ENCODE measurements around the gene RGS9. TPM values are rescaled to one million over a fixed set of nuclear protein-coding genes. Genes with fewer than 3 reads are reported as not detected.
A peak's percentile ranks its signal among the peaks of the same experiment; 100 is the strongest.

RGS9 gene
- total RNA-seq, 1 donor from 2014 or later: 6.5 TPM

- Mint-ChIP-seq H3K9me3 (ENCODE audit: unreplicated experiment) (no peaks in the 10 kb centered on the region), H3K27me3 (ENCODE audit: unreplicated experiment) (no peaks in the 10 kb centered on the region), H3K4me1 (ENCODE audit: unreplicated experiment) (peaks cover 58% of the 10 kb centered on the region), H3K36me3 (ENCODE audit: unreplicated experiment) (no peaks in the 10 kb centered on the region), H3K4me3 (ENCODE audit: unreplicated experiment) (no peak overlapping the region), H3K27ac (ENCODE audit: unreplicated experiment) (no peak overlapping the region)
- DNase-seq (ENCODE audit: extremely low spot score, unreplicated experiment): no peak
- no peak for TF ChIP-seq CTCF (IDR thresholded peaks at IDR 0.05)
These were observed 45.1 kb downstream of the RGS9 start for GRCh38 chr17:65182233-65182632.

GRCh38 chr17:65183736-65184135 lies 46.6 kb downstream of the RGS9 start:
- Mint-ChIP-seq H3K4me3 (ENCODE audit: unreplicated experiment) (no peak overlapping the region), H3K9me3 (ENCODE audit: unreplicated experiment) (no peaks in the 10 kb centered on the region), H3K4me1 (ENCODE audit: unreplicated experiment) (peaks cover 52% of the 10 kb centered on the region), H3K27ac (ENCODE audit: unreplicated experiment) (peak overlapping the region; percentile 89), H3K36me3 (ENCODE audit: unreplicated experiment) (no peaks in the 10 kb centered on the region), H3K27me3 (ENCODE audit: unreplicated experiment) (no peaks in the 10 kb centered on the region)
- no peak for TF ChIP-seq CTCF (IDR thresholded peaks at IDR 0.05)
- no peak for DNase-seq (ENCODE audit: extremely low spot score, unreplicated experiment)

GRCh38 chr17:65184235-65184959 lies 47.2 kb downstream of the RGS9 start:
- Mint-ChIP-seq H3K4me1 (ENCODE audit: unreplicated experiment) (peaks cover 45% of the 10 kb centered on the region), H3K36me3 (ENCODE audit: unreplicated experiment) (no peaks in the 10 kb centered on the region), H3K27ac (ENCODE audit: unreplicated experiment) (peak overlapping the region; percentile 89), H3K4me3 (ENCODE audit: unreplicated experiment) (peak overlapping the region; percentile 54), H3K9me3 (ENCODE audit: unreplicated experiment) (no peaks in the 10 kb centered on the region), H3K27me3 (ENCODE audit: unreplicated experiment) (no peaks in the 10 kb centered on the region)
- DNase-seq (ENCODE audit: extremely low spot score, unreplicated experiment): no peak
- TF ChIP-seq CTCF (IDR thresholded peaks at IDR 0.05): no peak

- Mint-ChIP-seq H3K4me1 (ENCODE audit: unreplicated experiment) (peaks cover 39% of the 10 kb centered on the region), H3K9me3 (ENCODE audit: unreplicated experiment) (no peaks in the 10 kb centered on the region), H3K4me3 (ENCODE audit: unreplicated experiment) (no peak overlapping the region), H3K27me3 (ENCODE audit: unreplicated experiment) (no peaks in the 10 kb centered on the region), H3K27ac (ENCODE audit: unreplicated experiment) (peak overlapping the region; percentile 89), H3K36me3 (ENCODE audit: unreplicated experiment) (no peaks in the 10 kb centered on the region)
- TF ChIP-seq CTCF (IDR thresholded peaks at IDR 0.05): no peak
- no peak for DNase-seq (ENCODE audit: extremely low spot score, unreplicated experiment)
These were observed 47.9 kb downstream of the RGS9 start for GRCh38 chr17:65185062-65185461.

GRCh38 chr17:65185668-65186382 lies 48.7 kb downstream of the RGS9 start:
- H3K4me3 Mint-ChIP-seq (ENCODE audit: unreplicated experiment): no peak overlapping the region
- no peak for TF ChIP-seq CTCF (IDR thresholded peaks at IDR 0.05)
- H3K4me1 Mint-ChIP-seq (ENCODE audit: unreplicated experiment): peaks cover 42% of the 10 kb centered on the region
- no peak for DNase-seq (ENCODE audit: extremely low spot score, unreplicated experiment)
- no peaks in the 10 kb centered on the region for H3K9me3 Mint-ChIP-seq (ENCODE audit: unreplicated experiment)
- no peaks in the 10 kb centered on the region for H3K27me3 Mint-ChIP-seq (ENCODE audit: unreplicated experiment)
- H3K27ac Mint-ChIP-seq (ENCODE audit: unreplicated experiment): no peak overlapping the region
- no peaks in the 10 kb centered on the region for H3K36me3 Mint-ChIP-seq (ENCODE audit: unreplicated experiment)

All from osteocyte (in vitro differentiated cells).